Superior temporal gyrus (tissue), 1 donor: ENCODE measurements around the gene TRPC4.

Experiments
- DNase-seq: peaks from one replicate; pipeline ENCODE4 v3.0.0-alpha.2; 2016; ENCODE audit errors: extremely low spot score

The TRPC4 gene

DNA sequence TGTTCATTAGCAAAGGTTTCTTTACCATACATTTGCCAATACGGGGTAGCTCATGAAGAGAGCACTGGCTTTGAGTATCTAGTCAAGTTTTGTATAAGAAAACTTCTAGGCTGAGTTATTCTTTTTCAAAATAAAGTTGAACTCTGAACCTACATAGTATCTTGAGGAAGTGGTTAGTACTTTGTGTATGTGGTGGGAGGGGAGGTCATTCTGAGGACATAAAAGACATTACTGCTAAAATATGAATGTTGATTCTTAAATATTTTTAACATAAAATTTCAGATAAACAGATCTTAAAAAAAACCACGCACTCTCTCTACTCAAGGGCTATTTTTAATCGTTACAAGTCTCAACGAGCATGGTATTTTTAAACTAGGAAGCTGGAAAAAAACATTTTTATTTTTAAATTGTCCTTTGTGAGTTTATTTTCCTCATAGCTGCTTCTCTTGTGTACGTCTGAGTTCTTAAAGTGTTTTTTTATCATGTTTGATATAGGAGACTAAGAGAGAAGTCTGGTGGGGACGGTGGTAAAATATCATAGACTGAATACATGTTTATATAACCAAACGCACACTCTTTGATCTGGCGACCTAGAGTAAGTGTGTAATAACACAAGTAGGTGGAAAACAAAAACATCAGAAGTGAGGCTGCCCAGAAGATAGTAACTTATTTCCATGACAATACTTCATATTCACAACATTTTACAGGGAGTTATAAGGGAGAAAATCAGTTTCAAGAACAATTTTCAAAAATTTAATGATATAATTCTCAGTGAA, 153.0 kb downstream of the TRPC4 start:
- DNase-seq, result no peak

DNA sequence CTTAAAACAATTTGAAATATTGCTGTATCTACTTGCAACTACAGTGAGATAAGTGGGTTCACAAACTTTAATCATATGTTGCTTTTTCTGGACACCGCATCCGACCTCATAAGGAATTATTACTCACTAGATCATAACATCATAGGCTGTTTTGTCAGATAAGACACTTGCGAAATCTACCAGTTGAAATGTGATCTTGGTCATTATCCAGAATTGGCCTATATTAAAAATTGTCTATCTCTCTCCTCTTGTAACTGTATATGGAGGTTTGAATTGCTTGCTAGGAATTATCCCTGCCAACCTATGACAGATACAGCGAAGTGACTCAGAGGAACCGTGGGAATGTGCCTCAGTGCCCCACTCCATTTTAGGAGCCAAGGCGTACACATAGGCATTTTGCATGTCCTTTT, 154.0 kb downstream of the TRPC4 start:
- no peak for DNase-seq

DNA sequence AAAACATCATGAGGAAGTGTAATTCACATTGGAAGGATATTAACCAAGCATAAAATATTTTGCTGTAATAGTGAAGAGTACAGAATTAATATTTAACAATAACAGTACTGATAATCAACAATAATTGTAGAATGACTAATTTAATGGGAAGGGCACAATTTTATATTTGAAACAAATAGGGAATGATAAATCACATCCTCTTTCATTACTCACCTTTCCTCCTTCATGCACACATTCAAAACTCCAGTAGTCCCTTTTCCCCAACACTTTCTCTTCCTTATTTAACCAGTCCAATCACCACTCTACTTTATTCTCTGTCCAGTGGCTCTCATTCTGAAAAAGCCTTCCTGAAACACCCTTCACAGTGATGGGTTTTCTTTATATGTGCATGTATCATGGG, 160.3 kb downstream of the TRPC4 start:
- DNase-seq, result no peak

DNA sequence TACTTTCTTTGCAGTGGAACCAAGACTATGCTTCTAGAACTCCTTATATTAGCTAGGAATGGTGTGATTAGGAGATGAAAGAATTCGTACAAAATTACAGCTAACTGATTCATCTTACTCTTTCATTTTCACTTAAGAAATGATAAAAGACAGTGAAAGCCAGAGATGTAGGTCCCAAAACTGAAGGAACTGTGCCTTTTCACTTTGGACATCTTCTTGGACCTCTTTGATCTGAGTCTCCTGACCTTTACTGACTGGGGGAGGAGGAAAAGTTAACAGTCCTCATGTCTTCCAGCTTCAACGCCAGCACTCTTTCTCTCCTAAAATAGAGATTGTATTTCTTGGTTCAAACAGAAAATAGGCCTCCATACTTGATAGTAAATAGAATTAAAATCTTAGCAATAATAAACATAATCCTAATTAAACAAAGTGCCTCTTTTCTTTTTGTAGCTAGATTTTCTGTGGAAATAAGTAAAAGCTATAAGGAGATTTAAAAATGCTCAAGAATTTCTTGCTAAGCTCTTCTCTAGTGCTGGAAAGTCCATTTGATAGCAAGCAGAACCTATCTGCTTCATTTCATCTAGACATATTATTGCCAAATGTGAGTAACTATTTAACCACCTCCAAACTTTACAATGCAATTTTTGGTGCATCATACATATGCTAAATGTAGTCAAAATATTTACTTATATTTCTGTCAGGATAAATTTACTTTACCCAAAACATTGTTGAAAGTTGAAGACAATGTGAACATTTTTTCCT, 161.7 kb downstream of the TRPC4 start:
- DNase-seq, result no peak

DNA sequence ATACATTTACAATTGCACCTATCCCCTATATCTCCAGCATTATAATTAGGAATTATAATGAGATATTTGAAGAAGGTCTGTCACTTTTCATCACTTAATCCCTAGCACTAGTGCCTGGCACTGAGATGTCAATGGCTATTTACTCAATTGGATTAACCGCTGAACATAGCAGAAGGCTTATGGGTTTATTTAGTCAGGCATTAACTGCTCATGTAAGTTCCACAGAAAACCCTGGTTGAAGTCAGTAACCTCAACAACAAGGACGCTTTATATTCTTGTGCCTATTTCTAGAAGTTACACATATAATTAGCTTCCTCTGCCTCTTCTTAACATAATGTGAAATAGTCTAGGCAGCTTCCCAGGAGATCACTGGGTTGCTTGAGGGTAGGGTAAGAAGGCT, 163.5 kb downstream of the TRPC4 start:
- DNase-seq, result no peak

DNA sequence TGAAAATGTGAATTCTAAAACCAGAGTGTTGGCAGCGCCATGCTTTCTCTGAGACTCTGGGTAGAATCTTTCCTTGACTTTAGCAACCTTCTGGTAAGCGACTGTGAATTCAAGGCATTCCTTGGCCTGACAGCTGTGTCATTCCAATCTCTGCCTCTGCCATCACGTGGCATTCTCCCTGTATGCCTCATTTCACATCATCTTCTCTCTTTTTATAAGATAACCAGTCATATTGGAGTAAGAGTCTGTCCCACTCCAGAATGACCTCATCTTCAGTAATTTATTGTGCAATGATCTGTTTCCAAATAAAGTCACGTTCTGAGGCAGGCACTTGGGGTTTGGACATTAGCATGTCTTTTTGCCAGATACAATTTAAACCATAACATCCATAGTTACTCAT, 167.6 kb downstream of the TRPC4 start:
- DNase-seq, result no peak

DNA sequence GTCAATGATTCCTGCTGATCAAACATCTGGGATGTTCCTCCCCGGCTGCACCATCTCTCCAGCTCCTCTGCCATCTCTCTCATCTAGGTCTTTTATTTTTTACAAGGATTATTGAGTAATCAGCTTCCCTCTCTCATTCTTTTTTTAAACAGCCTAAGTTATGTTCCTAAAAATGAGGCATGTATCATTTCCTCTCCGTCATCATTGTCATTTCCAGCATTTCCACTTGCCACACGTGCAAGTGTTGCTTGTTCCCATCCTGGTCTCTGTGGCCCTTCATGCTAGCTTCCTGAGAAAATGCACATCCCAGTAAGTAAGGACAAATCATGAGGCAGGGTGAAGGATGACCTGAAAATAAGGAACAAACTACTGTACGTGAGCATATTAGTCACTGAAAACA, 168.3 kb downstream of the TRPC4 start:
- no peak for DNase-seq

DNA sequence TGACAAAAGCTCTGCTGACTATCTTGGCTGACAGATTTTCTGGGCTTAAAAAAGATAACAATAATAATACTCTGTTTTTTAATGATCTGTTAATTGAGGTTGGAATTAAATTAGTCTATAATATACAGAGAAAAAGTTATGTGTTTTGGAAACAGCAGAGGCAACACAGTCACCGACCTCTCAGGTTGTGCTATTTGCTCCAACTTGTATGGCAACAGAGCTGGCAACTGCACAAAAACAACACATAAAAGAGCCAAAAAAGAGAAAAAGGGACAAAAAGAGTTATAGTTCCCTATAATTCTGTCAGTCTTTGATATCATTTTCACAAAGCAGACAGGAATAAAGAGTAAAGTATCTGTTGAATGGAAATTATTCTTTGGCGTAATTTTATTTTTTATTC, 168.7 kb downstream of the TRPC4 start:
- DNase-seq, result no peak

DNA sequence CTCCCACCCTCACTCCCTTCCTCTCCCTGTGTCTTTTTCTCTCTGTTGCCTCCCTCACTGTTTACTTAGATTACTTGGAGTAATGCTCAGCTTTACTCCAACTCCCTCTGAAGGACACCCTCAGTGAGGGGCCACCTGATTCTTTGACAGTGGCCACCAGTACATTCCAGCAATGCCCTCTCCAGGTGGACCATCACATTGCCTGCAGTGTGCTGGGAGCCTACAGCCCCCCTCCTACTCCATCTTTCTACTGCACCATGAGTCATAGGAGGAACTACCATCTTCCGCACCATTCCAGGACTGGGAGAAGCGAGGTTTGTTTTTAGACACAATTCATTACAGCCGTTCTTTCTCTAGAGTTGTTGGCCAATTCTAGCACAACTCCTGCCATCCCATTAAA, 174.4 kb downstream of the TRPC4 start:
- DNase-seq, result no peak

DNA sequence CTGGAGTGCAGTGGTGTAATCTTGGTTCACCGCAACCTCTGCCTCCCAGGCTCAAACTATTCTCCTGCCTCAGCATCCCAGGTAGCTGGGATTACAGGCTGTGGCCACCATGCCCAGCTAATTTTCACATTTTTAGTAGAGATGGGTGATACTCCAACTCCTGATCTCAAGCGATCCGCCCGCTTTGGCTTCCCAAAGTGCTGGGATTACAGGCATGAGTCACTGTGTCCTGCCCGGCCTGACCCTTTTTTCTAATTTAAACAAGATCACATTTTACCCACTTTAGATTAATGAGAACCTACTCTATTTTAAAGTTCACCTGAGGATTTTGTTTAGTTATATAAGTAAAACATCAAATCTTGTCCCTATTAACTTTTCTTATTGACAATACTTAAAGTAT, 179.2 kb downstream of the TRPC4 start:
- DNase-seq, result no peak

DNA sequence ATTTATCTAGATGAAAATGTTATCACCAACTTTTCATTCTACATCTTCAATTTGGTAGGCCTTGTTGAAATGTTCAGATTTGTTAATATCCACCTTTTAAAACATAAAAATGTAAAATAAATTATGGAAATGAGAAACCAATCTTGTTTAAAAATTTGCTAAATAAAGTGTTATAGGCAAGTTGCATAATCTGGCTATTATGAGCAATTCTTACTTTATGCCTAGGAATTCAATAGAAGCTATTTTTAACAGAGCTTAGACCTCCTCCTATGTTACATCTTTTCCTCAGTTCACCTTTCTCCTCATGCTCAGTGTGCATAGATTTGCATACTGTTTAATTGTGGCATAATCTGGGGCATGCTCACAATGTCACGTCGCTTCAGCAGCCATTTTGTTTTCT, 183.1 kb downstream of the TRPC4 start:
- no peak for DNase-seq

DNA sequence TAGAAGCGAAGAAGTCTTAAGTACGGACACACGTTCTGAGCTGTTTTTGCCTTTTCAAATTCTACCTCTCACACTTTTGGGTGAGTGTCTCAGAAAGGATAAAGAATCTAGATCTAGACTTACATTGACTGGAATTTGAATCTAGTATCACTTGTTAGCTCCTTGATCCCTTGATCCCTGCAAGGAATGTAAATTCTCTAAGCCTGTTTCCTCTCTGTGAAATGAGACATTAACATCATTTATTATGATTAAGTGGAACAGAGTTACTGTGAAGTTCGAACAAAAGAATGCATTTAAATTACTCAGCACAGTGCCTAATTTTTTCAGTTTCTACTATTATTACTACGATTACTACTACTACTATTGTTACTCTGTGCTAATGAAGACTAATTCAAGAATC, 184.4 kb downstream of the TRPC4 start:
- DNase-seq, result no peak

DNA sequence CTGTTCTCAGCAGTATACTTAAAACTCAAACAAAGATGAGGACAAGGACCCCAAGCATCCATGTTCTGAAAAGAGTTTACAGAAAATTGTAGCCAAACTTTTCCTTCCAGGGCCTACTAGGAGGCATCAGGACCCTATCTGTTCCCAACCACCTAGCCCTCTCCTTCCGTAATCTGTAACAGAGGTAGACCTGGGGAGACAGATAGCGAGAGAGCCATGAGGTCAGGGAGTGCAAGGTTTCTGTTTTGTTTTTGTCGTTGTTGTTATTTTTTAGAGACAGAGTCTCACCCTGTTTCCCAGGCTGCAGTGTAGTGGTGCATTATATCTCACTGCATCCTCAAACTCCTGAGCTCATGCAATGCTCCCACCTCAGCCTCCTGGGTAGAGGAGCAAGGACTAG, 187.1 kb downstream of the TRPC4 start:
- no peak for DNase-seq

DNA sequence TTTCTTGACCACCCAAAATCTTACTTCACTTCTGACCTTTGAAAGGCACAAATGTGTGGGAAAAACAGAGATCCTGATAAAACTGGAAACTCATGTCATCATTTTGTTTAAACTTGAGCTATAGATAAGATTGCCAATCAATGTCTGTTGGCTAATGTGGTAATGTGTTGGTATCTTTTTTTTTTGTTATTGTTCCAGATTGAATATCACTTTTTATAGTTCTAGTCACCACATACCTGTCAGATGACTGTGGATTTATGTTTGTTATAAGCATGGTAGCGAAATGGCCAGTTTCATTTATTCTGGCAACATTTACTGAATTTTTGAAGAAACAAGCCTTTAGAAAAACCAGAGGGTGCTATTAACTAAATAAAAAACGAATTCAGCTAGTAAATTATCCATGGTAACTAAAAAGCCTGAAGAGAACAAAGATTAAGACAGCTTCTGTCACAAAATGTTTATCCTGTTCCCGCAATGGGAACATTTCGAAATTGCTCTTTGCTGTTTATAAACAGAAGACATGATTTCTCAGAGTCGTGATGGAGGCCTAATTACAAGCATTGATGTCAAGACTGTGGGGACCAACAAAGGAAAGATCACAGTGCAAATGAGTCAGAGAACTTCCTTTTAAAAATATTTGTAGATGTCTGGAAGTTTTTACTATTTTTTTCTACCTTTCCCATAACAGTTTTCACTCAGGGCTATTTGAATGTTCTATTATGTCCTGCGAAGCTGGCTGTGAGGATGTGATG, 188.1 kb downstream of the TRPC4 start:
- DNase-seq, result no peak

DNA sequence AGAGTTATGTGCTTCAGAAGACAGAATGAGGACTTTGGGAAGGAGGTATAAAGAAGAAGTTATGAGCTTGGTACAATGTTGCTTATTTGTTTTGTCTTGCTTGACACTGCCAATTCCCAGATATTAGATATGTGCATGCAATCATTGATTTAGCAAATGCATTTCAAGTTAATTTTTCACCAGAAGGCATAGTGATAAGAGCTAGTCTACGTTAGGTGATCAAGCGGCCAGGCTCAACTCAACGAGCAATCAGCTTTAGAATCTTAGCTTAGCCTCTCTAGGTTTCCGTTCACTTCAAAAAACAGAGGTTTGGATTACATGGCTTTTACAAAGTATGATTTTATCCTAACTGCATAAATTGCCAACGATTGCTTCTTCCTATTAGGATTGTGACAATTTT, 189.4 kb downstream of the TRPC4 start:
- no peak for DNase-seq

DNA sequence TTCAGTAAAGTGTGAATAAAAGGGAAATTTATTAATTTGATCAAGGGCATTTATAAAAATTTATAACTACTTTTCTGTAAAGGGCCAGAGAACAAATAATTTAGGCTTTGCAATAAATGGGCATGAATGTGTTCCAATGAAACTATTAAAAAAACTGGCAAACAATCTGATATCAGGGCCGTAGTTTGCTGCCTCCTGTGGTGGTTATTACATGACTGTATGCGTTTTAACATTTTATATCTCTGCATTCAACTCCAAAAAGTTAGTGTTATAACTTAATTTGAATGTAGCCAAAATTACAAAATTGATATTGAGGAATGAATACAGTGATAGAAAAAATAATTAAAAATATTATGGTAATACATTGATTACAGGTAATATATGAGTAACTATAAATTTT, 190.5 kb downstream of the TRPC4 start:
- DNase-seq, result no peak

DNA sequence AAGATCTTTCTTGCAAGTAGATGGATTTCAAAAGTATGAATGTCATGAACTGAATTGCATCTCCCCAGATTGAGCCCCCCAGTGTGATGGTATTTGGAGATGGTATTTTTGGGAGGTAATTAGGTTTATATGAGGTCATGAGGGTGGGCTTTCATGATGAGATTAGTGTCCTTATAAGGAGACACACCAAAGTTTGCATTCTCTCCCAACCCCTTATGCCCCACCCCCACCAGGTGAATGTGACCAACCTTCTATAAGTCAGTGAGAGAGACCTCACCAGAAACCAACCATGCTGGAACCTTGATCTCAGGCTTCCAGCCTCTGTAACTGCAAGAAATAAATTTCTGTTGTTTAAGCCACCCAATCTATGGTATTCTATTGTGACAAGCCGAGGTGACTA, 199.7 kb downstream of the TRPC4 start:
- no peak for DNase-seq

DNA sequence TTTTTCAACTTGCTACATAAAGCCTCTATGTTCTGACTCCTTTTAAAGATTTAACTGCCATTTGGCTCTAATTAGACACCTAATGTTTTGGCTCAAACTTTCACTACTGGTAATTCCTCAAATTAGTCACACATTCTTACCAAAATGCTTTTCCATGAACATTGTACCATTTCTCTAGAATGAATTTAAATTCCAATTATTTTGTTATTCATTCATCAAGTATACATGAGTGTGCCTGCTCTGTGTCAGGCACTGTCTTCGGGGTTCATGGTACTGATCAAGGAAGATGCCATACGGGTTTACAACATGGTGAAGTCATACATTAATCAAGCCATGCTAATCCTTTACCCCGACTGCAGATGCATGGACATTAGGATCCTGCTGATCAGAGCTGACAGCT, 201.9 kb downstream of the TRPC4 start:
- no peak for DNase-seq

DNA sequence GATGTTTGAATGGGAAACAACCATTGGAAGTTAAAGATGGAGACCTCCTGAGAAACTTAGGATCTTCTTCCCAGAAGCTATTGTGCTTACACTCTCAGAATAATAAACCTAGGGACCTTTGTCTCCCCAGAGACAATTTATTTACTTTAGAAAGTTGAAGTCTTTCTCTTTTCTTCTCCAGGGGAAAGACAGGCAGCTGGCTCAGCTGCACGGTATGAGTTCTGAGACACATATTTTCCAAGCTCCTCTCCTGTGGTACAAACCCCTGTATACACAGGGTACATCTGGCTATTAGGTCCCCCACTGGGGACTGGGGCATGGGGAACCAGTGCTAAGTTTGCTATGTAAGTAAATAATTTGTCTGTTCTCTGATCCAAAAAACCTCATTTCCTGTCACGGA, 203.5 kb downstream of the TRPC4 start:
- DNase-seq, result no peak

DNA sequence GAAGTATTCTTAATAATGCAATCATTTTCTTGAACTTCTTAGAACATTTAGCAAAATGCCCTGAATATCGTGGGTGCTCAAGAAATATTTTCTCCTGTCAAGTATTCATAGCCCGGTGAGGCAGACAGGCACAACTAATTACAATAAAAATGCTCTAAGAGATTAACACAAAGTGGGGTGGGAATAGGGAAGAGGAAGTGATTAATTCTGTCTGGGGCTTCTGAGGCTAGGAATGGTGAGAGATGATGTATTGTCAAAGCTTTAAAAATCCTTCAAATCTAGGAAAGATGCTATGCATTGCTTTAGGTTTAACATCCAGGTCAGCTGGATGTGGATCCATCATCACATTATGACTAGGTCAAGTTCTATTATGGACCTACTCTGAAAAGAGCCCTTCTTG, 204.2 kb downstream of the TRPC4 start:
- no peak for DNase-seq

DNA sequence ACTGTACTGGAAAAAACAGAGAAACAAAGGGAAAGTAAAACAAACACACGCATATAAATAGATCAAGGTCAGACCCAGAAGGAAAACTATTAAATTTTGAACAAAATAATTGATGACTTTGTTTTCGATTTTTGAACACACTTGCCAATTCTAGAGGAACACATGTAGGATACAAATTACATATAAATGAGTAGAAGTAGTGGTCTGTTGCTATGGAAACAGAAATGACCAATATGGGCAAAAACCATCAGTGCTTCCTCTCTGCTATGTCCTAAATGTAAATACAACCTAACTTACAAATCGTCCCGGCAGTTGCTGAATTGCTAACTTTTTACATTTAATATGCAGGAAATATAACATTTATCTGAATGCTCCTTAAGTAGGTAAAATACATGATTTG, 205.8 kb downstream of the TRPC4 start:
- no peak for DNase-seq

DNA sequence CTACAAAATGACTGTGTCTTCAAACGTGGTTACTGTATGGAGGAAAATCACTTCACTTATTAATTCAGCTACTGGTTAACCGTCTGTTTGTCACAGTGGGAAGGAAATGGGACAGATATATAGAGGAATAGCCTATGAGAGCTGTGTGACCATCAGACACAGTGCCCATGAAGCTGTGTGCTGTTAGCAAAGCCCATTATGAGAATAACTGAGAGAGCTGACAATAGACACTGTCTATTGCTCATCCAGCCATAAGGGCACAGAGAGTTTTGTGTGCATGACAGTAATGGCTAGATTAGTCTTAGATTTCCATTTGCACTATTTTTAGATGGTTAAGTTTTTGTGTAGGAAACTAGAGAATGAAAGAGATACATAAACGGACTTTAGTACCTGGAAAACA, 206.9 kb downstream of the TRPC4 start:
- DNase-seq, result no peak

DNA sequence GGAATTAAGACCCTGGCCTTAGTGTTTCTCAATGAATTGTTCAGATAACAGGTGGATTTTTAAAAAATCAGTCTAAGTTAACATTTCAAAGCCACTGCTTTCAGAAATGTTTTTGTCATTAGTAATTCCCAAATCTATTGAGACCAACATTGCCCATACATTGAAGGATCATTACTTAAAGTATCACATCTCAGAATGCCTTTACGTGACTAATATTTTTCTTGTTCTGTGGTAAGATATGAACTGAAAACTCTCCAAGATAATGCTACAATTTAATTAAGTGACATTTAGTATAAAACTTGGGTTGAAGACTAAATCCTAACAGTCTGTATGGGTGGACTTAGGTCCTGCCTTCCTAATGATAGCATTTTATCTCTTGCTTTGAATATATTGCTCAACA, 211.6 kb downstream of the TRPC4 start:
- DNase-seq, result no peak
